WI38 (cell line): ENCODE results near the gene TOPORS.

ENCODE experiments used
- H3K4me3 ChIP-seq: 2 replicates; pipeline ENCODE4 v1.5.1; 2011; ENCODE audit warnings: low read depth, mild to moderate bottlenecking, control low read depth, low read length
- CTCF ChIP-seq: IDR thresholded peaks from 2 replicates; pipeline ENCODE4 v1.5.1; 2012; ENCODE audit warnings: low read depth, mild to moderate bottlenecking, control low read depth, low read length

TOPORS gene

GRCh38 chr9:32501868-32502267, 50.5 kb downstream of the TOPORS start:
- TF ChIP-seq CTCF, result no peak

DNA sequence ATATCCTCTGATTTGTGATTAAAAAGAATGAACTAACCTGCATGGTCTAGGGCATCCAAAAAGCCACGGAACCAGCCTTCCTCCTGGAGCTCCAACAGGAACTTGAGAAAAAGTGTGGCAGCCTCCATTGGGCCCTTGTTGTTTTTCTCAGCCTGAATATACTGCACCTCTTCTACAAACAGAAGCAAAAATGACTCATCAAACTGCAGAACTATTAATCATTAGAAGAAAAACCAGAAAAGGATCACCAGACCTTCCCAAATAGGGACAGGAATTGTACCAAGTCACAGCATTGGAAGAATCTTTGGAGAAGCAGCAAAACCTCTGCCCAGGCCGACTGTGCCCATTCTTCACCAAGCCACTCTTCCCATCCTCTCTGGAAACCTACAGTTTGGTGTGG, 51.6 kb downstream of the TOPORS start:
- H3K4me3 ChIP-seq, result no peak overlapping the region
- TF ChIP-seq CTCF, result no peak

More at GRCh38 chr9:32501868-32502267, 50.5 kb downstream of the TOPORS start:
- H3K4me3 ChIP-seq, result no peak overlapping the region

- no peak for TF ChIP-seq CTCF
- H3K4me3 ChIP-seq, result no peak overlapping the region
These were observed 54.5 kb downstream of the TOPORS start for GRCh38 chr9:32497921-32498320.

GRCh38 chr9:32490601-32491000, 61.8 kb downstream of the TOPORS start:
- no peak overlapping the region for H3K4me3 ChIP-seq
- no peak for TF ChIP-seq CTCF
